ENCODE results near the gene TMEM200C.
"Not testable (repeated sequence)": the region's sequence is repeated elsewhere in the genome, so short reads cannot be mapped to it uniquely, and the experiment has no call there.

DNA sequence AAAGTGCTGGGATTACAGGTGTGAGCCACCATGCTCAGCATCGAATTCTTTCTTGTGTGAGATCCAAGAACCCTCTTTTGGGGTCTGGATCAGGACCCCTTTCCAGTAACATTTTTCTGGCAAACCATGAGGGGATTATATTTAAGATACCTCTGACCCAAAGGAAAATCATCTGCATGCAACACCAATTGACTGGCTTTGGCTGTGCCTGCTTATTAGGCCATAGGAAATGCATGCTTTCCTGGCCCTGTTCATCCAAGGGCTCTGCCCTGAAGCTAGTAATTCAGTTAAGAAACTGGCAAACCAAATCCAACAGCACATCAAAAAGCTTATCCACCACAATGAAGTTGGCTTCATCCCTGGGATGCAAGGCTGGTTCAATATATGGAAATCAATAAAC lies 33.2 kb downstream of the TMEM200C start:
- TF ChIP-seq POLR2A (IDR thresholded peaks at IDR 0.05; ENCODE audit: low read length); GATA1 (IDR thresholded peaks at IDR 0.05; ENCODE audit: low read depth, low read length): not testable (repeated sequence)
